ENCODE results near the gene USP6. TPM values are rescaled to one million over a fixed set of nuclear protein-coding genes. Genes with fewer than 3 reads are reported as not detected.

USP6 gene
- total and polyA plus RNA-seq, 10 of the 15 experiments (the other 5 are each of a cell fraction or from before 2014, with no cell fraction given) = under 0.01 to 0.39 (median 0.10) TPM; not detected in 2

GRCh38 chr17:5092218-5093010 lies 23.4 kb upstream of the USP6 start:
- H3K9ac ChIP-seq (ENCODE audit: control insufficient read depth, insufficient read depth, low read length) = no peak overlapping the region
- no peak overlapping the region for H2AFZ ChIP-seq (ENCODE audit: control insufficient read depth, low read depth, low read length)
- no peaks in the 10 kb centered on the region for H3K79me2 ChIP-seq (ENCODE audit: control insufficient read depth, insufficient read depth, low read length)
- in situ Hi-C loops (cut with MboI) (no loop called here), intact Hi-C loops (cut with micrococcal nuclease; ENCODE audit: unreplicated experiment) (no loop called here)
- no peak overlapping the region for H3K27ac ChIP-seq (ENCODE audit: control insufficient read depth, insufficient read depth)
- WGBS (ENCODE audit: insufficient coverage, insufficient replicate concordance, low lambda C conversion rate, missing lambda C conversion rate) = 78% methylated on average over 6 of the region's 6 CpGs
- ATAC-seq (no peak), FAIRE-seq (no peak), DNase-seq (ENCODE audit: low read depth, low spot score) (no peak)
- ChIA-PET POLR2A (no interaction called here), RAD21 (ENCODE audit: unreplicated experiment) (no interaction called here), CTCF (interaction anchor here (0.5 kb wide), 1 partner anchor 106 kb away, joined by 3 read pairs; no protein-coding TSS in a partner anchor), SMC1A (ENCODE audit: uncharacterized antibody, unreplicated experiment) (interaction anchor here (0.6 to 1.4 kb wide), 6 partner anchors 18 to 240 kb away, joined by 3 to 5 read pairs (median 3); no protein-coding TSS in a partner anchor)
- H3K9me3 ChIP-seq (replicated peaks; ENCODE audit: control insufficient read depth, insufficient read depth, low read length) = peaks cover 70% of the 10 kb centered on the region
- no TSS peak for BruUV-seq (replicated peaks)
- no peaks in the 10 kb centered on the region for H4K20me1 ChIP-seq (ENCODE audit: control insufficient read depth, insufficient read depth)
- no peak overlapping the region for H3K4me2 ChIP-seq (ENCODE audit: control insufficient read depth, insufficient read depth)
- TF ChIP-seq CBX5 (IDR thresholded peaks at IDR 0.05; ENCODE audit: low read depth) (0 out of 2 replicates have a peak, but pooled peaks have one; percentile 69), RELB (IDR thresholded peaks at IDR 0.05; ENCODE audit: low read depth) (no peak), SMARCA5 (IDR thresholded peaks at IDR 0.05) (no peak), CEBPZ (IDR thresholded peaks at IDR 0.05; ENCODE audit: low read depth, low read length) (no peak), TARDBP (IDR thresholded peaks at IDR 0.05; ENCODE audit: borderline replicate concordance) (no peak), CHD2 (IDR thresholded peaks at IDR 0.05; ENCODE audit: borderline replicate concordance, low read depth, low read length) (no peak), TCF7 (IDR thresholded peaks at IDR 0.05; ENCODE audit: borderline replicate concordance) (no peak), ZNF274 (IDR thresholded peaks at IDR 0.05; ENCODE audit: insufficient read depth, insufficient read length) (peak; percentile 77), TAF1 (IDR thresholded peaks at IDR 0.05; ENCODE audit: borderline replicate concordance, low read depth, low read length) (no peak)
- no peaks in the 10 kb centered on the region for H3K4me1 ChIP-seq (ENCODE audit: control insufficient read depth, insufficient read depth, low read length)
- H3K4me3 ChIP-seq = no peak overlapping the region
- peaks cover 0 to 3% of the 10 kb centered on the region in 2 experiments; a peak in 2 of 4 replicates for H3K36me3 ChIP-seq (ENCODE audit: control insufficient read depth in 2 of 2, insufficient read depth in 2 of 2, low read length in 1 of 2)
- no peaks in the 10 kb centered on the region; a peak in 1 of 4 replicates for H3K27me3 ChIP-seq (replicated peaks in 1 of 2; ENCODE audit: control insufficient read depth in 2 of 2, insufficient read depth in 2 of 2, low read length in 1 of 2)

Data from GM12878 (cell line).